Naive B cell (primary cell): ENCODE data around the gene WDR6. TPM values are rescaled to one million over a fixed set of nuclear protein-coding genes. Genes with fewer than 3 reads are reported as not detected.

ENCODE experiments used
- ATAC-seq, 2 donors: fragments of 150-1000 bp; cut with Tn5 transposase; 2 replicates each; pipeline ENCODE4 v1.10.0; 2021; ENCODE audit warnings: low read depth in 2 of 2, mild to moderate bottlenecking in 2 of 2, moderate library complexity in 2 of 2
- DNase-seq: peaks from one replicate; pipeline ENCODE4 v3.0.0; 2022
- H3K27ac Mint-ChIP-seq, 6 donors: one replicate each; pipeline ENCODE4 v1.8.0; 2020 to 2022; ENCODE audit warnings: mild to moderate bottlenecking in 6 of 6, mixed read lengths in 6 of 6, moderate library complexity in 5 of 6, inconsistent platforms in 2 of 6
- H3K27me3 Mint-ChIP-seq, 3 donors: one replicate each; pipeline ENCODE4 v1.8.0; 2021 to 2022; ENCODE audit warnings: mixed read lengths in 3 of 3, mild to moderate bottlenecking in 1 of 3
- H3K36me3 Mint-ChIP-seq, 2 donors: one replicate each; pipeline ENCODE4 v1.8.0; 2020 to 2022; ENCODE audit warnings: mixed read lengths in 2 of 2, inconsistent platforms in 1 of 2, mild to moderate bottlenecking in 1 of 2
- H3K4me1 Mint-ChIP-seq, 3 donors: one replicate each; pipeline ENCODE4 v1.8.0; 2020 to 2022; ENCODE audit warnings: mixed read lengths in 3 of 3, inconsistent platforms in 1 of 3, mild to moderate bottlenecking in 1 of 3, moderate library complexity in 1 of 3
- H3K4me3 Mint-ChIP-seq, 8 donors: one replicate each; pipeline ENCODE4 v1.8.0; 2020 to 2022; ENCODE audit warnings: mild to moderate bottlenecking in 8 of 8, mixed read lengths in 8 of 8, moderate library complexity in 8 of 8, inconsistent platforms in 2 of 8
- H3K9me3 Mint-ChIP-seq, 7 donors: one replicate each; pipeline ENCODE4 v1.8.0; 2020 to 2022; ENCODE audit warnings: mixed read lengths in 7 of 7, mild to moderate bottlenecking in 5 of 7, inconsistent platforms in 2 of 7, moderate library complexity in 1 of 7
- polyA plus RNA-seq, 6 donors: library from polyadenylated mRNA; unstranded; fragments of 300-500 nt; fragmentation: Illumina TruSeq; gene quantifications; one replicate each; pipeline ENCODE4 v1.2.3, GENCODE V29; 2021; ENCODE audit warnings: low read depth in 6 of 6

Gene WDR6
- 100 to 1,000 TPM in 4 of 6 donors, 10 to 100 TPM in 2; 94.3 to 112 (median 106) TPM for polyA plus RNA-seq

GRCh38 chr3:49007068-49007770 lies at the start of gene WDR6:
Gene WDR6, plus strand, starts transcription at chr3:49007391. Its CDS starts 41 bp downstream, at chr3:49007432.
- H3K9me3 Mint-ChIP-seq, result no peaks in the 10 kb centered on the region
- H3K36me3 Mint-ChIP-seq, result no peaks in the 10 kb centered on the region
- ATAC-seq (peak; percentile 91), DNase-seq (peak; percentile 98)
- peak within 1 kb of the TSS; percentile 96 to 100 (median 98) for H3K27ac Mint-ChIP-seq
- peak within 1 kb of the TSS; percentile 89 to 100 (median 100) for H3K4me3 Mint-ChIP-seq
- peaks cover 26 to 39% (median 35%) of the 10 kb centered on the region in 3 donors for H3K4me1 Mint-ChIP-seq
- no peaks in the 10 kb centered on the region for H3K27me3 Mint-ChIP-seq

DNA sequence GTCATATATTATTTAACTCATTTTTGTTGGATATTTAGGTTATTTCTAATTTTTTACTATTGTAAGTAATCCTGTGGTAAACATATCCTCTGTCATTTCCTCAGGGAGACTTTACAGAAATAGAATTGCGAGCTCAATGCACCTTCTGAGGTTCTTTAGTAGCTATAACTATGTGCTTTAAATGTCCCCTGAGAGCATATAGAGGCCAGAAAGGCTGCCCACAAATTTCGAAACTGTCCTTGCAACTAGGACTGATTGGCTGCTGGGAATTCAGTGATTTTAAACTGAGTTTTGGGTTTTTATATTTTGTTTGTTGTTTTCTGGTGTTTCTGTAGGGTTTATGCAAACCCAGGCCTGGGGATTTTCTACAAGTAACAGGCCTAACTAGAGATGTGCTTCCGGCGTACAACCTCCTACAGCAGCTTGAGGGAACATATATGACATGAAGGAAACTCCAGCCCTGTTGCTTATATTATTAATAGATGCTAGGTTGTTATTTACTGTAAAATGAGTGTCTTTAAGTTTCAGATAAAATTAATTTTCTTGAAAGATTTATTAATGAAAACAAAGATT lies 46.3 kb upstream of the WDR6 start:
- Mint-ChIP-seq H3K4me3 (no peak overlapping the region), H3K27me3 (no peaks in the 10 kb centered on the region), H3K9me3 (no peaks in the 10 kb centered on the region), H3K27ac (no peak overlapping the region), H3K4me1 (no peaks in the 10 kb centered on the region), H3K36me3 (peaks cover 0 to 12% of the 10 kb centered on the region in 2 donors)
- DNase-seq, result no peak
- no peak for ATAC-seq

DNA sequence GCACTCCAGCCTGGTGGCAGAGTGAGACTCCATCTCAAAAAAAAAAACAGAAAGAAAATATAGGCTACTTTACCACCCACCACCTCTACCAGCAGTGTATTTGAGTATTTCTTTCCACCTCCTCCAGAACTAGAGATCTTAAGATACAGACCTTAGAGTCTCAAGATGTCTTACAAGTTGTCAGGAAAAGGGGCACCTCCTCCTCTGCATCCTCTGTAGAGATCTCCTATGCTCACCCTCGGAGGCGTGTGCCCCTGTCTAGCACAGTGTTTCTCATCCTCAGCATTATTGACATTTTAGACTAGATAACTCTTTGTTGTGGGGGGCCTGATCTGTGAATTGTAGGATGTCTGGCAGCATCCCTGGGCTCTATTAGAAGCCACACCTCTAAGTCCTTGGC lies 44.9 kb upstream of the WDR6 start:
- no peak overlapping the region for H3K4me3 Mint-ChIP-seq
- H3K36me3 Mint-ChIP-seq, result peaks cover 0 to 12% of the 10 kb centered on the region in 2 donors
- peaks cover 0 to 2% (median 0%) of the 10 kb centered on the region in 3 donors for H3K4me1 Mint-ChIP-seq
- H3K9me3 Mint-ChIP-seq, result no peaks in the 10 kb centered on the region
- H3K27ac Mint-ChIP-seq, result peak overlapping the region in 3 of 6 donors; percentile 57 to 72 (median 66)
- ATAC-seq (no peak), DNase-seq (no peak)
- no peaks in the 10 kb centered on the region for H3K27me3 Mint-ChIP-seq

DNA sequence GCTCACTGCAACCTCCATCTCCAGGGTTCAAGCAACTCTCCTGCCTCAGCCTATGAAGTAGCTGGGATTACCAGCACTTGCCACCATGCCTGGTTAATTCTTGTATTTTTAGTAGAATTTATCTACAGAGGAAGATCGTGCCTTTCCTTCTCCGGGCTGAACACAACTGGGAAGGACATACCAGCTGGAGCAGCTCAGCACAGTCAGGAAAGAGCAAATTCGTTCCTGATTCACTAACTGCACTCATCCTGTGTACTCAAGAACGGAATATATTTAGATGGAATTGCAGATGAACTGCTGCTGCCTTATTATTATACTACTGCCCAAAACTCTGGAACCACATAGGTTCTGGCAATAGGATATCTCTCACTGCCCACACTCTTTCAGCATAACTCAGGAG lies 44.3 kb upstream of the WDR6 start:
- H3K27ac Mint-ChIP-seq, result no peak overlapping the region
- H3K4me3 Mint-ChIP-seq, result no peak overlapping the region
- H3K36me3 Mint-ChIP-seq, result peaks cover 0 to 12% of the 10 kb centered on the region in 2 donors
- peaks cover 0 to 2% (median 0%) of the 10 kb centered on the region in 3 donors for H3K4me1 Mint-ChIP-seq
- no peak for ATAC-seq
- no peaks in the 10 kb centered on the region for H3K9me3 Mint-ChIP-seq
- DNase-seq, result no peak
- H3K27me3 Mint-ChIP-seq, result no peaks in the 10 kb centered on the region

DNA sequence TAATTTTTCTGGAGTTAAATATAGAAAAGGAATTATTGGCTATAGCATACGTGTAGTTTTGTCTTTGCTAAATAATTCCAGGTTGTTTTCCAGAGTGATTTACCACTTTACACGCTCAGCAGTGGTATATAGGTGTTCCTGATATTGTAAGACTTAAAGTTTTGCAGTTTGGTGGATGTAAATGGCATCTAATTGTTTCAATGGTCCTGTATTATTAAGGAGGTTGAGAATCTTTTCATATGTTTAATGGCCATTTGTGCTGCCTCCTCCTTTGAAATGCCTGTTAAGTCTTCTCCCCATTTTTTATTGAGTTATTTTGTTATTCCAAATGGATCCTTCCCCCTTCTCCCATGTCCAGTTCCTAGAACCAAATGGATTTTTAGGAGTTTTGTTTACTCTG lies 43.6 kb upstream of the WDR6 start:
- peaks cover 0 to 2% (median 0%) of the 10 kb centered on the region in 3 donors for H3K4me1 Mint-ChIP-seq
- no peak overlapping the region for H3K4me3 Mint-ChIP-seq
- peaks cover 0 to 12% of the 10 kb centered on the region in 2 donors for H3K36me3 Mint-ChIP-seq
- no peaks in the 10 kb centered on the region for H3K9me3 Mint-ChIP-seq
- no peak for DNase-seq
- no peaks in the 10 kb centered on the region for H3K27me3 Mint-ChIP-seq
- no peak overlapping the region for H3K27ac Mint-ChIP-seq
- ATAC-seq, result no peak

DNA sequence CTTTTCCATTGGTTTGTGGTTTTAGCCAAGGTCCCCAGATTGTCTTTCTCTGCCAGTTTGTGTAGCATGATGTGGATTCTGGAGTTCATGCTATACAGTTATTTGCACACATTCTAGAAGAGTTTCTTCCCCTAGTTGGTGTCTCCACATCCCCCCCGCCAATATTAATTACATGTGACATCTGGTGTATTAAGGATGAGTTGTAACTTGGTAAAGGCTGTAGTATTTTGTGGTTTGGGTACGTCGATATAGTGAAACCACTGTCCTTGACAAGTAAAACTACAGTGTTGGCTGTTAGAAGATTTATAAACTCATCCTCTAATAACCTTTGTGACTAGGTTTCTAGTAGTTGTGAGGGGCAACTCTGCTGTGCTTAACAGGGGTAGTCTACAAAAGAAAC lies 40.8 kb upstream of the WDR6 start:
- H3K4me3 Mint-ChIP-seq, result no peak overlapping the region
- H3K27ac Mint-ChIP-seq, result peak overlapping the region in 1 of 6 donors; percentile 92
- H3K36me3 Mint-ChIP-seq, result peaks cover 8 to 24% of the 10 kb centered on the region in 2 donors
- DNase-seq, result no peak
- H3K27me3 Mint-ChIP-seq, result no peaks in the 10 kb centered on the region
- H3K4me1 Mint-ChIP-seq, result peaks cover 0 to 2% (median 0%) of the 10 kb centered on the region in 3 donors
- ATAC-seq, result no peak
- H3K9me3 Mint-ChIP-seq, result no peaks in the 10 kb centered on the region

DNA sequence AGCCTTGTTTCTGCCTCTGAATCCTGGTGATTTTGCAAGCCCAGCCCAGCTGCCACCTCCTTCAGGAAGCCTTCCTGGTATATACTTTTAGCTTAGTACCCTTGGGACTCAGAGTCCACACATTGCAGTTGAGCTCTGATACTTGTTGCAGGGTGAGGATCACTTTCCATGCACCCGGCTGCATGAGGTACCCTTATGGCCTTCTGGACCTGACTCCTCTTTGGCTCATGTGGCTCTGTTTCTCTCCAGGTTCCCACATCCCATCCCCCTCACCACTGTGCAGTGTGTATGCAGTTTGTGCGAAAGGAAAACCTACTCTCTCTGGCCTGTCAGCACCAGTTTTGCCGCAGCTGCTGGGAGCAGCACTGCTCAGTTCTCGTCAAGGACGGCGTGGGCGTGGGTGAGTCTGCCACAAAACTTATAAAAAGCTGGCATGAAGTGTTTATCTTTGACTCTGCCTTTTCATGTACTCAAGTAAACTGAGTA lies 40.3 kb upstream of the WDR6 start:
- Mint-ChIP-seq H3K4me1 (peaks cover 0 to 2% (median 0%) of the 10 kb centered on the region in 3 donors), H3K4me3 (no peak overlapping the region), H3K36me3 (peaks cover 8 to 30% of the 10 kb centered on the region in 2 donors), H3K9me3 (no peaks in the 10 kb centered on the region), H3K27ac (peak overlapping the region in 1 of 6 donors; percentile 39), H3K27me3 (no peaks in the 10 kb centered on the region)
- DNase-seq, result no peak
- ATAC-seq, result no peak

- no peaks in the 10 kb centered on the region for H3K27me3 Mint-ChIP-seq
- no peak overlapping the region for H3K27ac Mint-ChIP-seq
- ATAC-seq (no peak), DNase-seq (no peak)
- H3K36me3 Mint-ChIP-seq, result peaks cover 8 to 18% of the 10 kb centered on the region in 2 donors
- H3K4me3 Mint-ChIP-seq, result no peak overlapping the region
- peaks cover 0 to 2% (median 0%) of the 10 kb centered on the region in 3 donors for H3K4me1 Mint-ChIP-seq
- no peaks in the 10 kb centered on the region for H3K9me3 Mint-ChIP-seq
Observed at GRCh38 chr3:48970586-48970985, 36.6 kb upstream of the WDR6 start.

DNA sequence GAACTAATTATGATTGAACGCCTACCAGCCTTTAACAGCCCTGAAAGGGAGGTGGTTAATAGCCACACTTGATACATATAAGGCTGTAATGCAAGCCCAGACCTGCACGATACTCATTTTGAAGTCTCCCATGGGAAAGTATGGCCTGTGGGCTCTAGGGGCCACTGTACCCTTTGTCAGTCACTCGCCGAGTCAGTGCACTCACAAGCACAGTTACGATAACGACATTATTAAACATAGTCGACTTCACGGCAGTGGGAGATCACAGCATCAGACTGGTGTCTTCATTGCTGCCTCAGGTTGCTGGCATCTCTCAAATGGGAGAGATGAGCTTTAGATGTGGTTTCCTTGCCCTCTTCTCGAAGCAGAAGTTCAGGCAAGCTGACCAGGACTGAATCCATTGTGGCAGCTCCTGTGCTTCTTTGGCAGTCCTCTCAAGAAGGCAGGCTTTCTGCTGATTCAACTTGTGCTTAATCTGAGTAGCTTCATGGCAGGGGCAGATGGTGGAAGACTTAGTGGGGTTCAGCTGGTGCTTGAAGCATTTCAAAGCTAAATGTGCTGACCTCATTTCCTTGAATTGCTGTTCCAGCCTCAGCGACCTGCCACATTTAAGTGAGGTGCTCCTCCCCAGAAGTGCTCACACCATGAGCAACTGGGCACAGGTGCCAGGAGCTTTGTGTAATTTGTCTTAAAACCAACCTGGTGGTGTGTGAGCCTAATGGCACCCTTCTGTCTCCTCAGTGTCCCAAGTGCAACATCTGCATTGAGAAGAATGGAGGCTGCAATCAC lies 32.9 kb upstream of the WDR6 start:
- Mint-ChIP-seq H3K36me3 (peaks cover 12 to 22% of the 10 kb centered on the region in 2 donors), H3K4me3 (no peak overlapping the region), H3K9me3 (no peaks in the 10 kb centered on the region), H3K4me1 (no peaks in the 10 kb centered on the region), H3K27ac (peak overlapping the region in 1 of 6 donors; percentile 90), H3K27me3 (no peaks in the 10 kb centered on the region)
- no peak for ATAC-seq
- no peak for DNase-seq

- Mint-ChIP-seq H3K27ac (peak overlapping the region in 2 of 6 donors; percentile 26 to 80), H3K9me3 (no peaks in the 10 kb centered on the region), H3K36me3 (peaks cover 8 to 23% of the 10 kb centered on the region in 2 donors), H3K27me3 (no peaks in the 10 kb centered on the region), H3K4me1 (no peaks in the 10 kb centered on the region), H3K4me3 (no peak overlapping the region)
- DNase-seq (no peak), ATAC-seq (no peak)
Observed at GRCh38 chr3:48979451-48979850, 27.7 kb upstream of the WDR6 start.

DNA sequence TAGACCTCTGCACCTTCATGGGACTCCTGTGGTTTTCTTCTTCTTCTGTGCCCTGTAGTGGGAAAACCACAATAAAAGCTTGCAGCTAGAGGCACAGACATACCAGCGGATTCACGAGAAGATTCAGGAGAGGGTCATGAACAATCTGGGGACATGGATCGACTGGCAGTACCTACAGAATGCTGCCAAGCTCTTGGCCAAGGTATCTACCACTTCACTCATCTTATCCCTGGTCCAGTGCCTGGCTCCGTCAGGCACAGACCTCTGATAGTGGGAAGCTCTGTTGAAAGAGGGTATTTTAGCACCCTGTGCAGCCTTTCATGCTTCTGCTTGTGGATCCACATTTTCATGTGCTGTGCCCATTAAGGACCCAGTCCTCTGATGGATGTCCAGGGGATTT lies 26.9 kb upstream of the WDR6 start:
- Mint-ChIP-seq H3K4me3 (no peak overlapping the region), H3K9me3 (no peaks in the 10 kb centered on the region), H3K4me1 (no peaks in the 10 kb centered on the region), H3K36me3 (peaks cover 8 to 23% of the 10 kb centered on the region in 2 donors), H3K27me3 (no peaks in the 10 kb centered on the region), H3K27ac (no peak overlapping the region)
- no peak for ATAC-seq
- DNase-seq, result no peak

GRCh38 chr3:48982016-48982415 lies 25.2 kb upstream of the WDR6 start:
- no peaks in the 10 kb centered on the region for H3K9me3 Mint-ChIP-seq
- peaks cover 8 to 23% of the 10 kb centered on the region in 2 donors for H3K36me3 Mint-ChIP-seq
- H3K4me1 Mint-ChIP-seq, result no peaks in the 10 kb centered on the region
- H3K4me3 Mint-ChIP-seq, result no peak overlapping the region
- H3K27me3 Mint-ChIP-seq, result no peaks in the 10 kb centered on the region
- no peak overlapping the region for H3K27ac Mint-ChIP-seq
- DNase-seq (no peak), ATAC-seq (no peak)

- no peaks in the 10 kb centered on the region for H3K27me3 Mint-ChIP-seq
- no peaks in the 10 kb centered on the region for H3K9me3 Mint-ChIP-seq
- no peak for ATAC-seq
- H3K4me1 Mint-ChIP-seq, result peaks cover under 1 to 2% (median 1%) of the 10 kb centered on the region in 3 donors
- H3K27ac Mint-ChIP-seq, result peak overlapping the region in 1 of 6 donors; percentile 39
- DNase-seq, result no peak
- H3K4me3 Mint-ChIP-seq, result peak overlapping the region in 1 of 8 donors; percentile 30
- H3K36me3 Mint-ChIP-seq, result peaks cover 8 to 23% of the 10 kb centered on the region in 2 donors
Observed at GRCh38 chr3:48982686-48983085, 24.5 kb upstream of the WDR6 start.
